ENCODE measurements around the gene TFEB.

TFEB gene

GRCh38 chr6:41746107-41746506 lies 10.7 kb upstream of the TFEB start:
- TF ChIP-seq CTCF (IDR thresholded peaks at IDR 0.05; ENCODE audit: control insufficient read depth, insufficient read depth, low read depth, low read length, missing control alignments): no peak
- no peak overlapping the region for H3K4me3 ChIP-seq (ENCODE audit: control insufficient read depth, low read depth, low read length)
- no peak for DNase-seq (ENCODE audit: low read depth)

- DNase-seq (ENCODE audit: low read depth): no peak
- TF ChIP-seq CTCF (IDR thresholded peaks at IDR 0.05; ENCODE audit: control insufficient read depth, insufficient read depth, low read depth, low read length, missing control alignments): no peak
- no peak overlapping the region for H3K4me3 ChIP-seq (ENCODE audit: control insufficient read depth, low read depth, low read length)
Measured at GRCh38 chr6:41744236-41744787, 8.9 kb upstream of the TFEB start.

- H3K4me3 ChIP-seq (ENCODE audit: control insufficient read depth, low read depth, low read length): no peak overlapping the region
- no peak for DNase-seq (ENCODE audit: low read depth)
- TF ChIP-seq CTCF (IDR thresholded peaks at IDR 0.05; ENCODE audit: control insufficient read depth, insufficient read depth, low read depth, low read length, missing control alignments): no peak
Measured at GRCh38 chr6:41743406-41744235, 8.2 kb upstream of the TFEB start.

- TF ChIP-seq CTCF (IDR thresholded peaks at IDR 0.05; ENCODE audit: control insufficient read depth, insufficient read depth, low read depth, low read length, missing control alignments): no peak
- no peak overlapping the region for H3K4me3 ChIP-seq (ENCODE audit: control insufficient read depth, low read depth, low read length)
- no peak for DNase-seq (ENCODE audit: low read depth)
Measured at GRCh38 chr6:41741625-41742490, 6.5 kb upstream of the TFEB start.

GRCh38 chr6:41740366-41741162 lies 5.2 kb upstream of the TFEB start:
- H3K4me3 ChIP-seq (ENCODE audit: control insufficient read depth, low read depth, low read length): no peak overlapping the region
- no peak for DNase-seq (ENCODE audit: low read depth)
- no peak for TF ChIP-seq CTCF (IDR thresholded peaks at IDR 0.05; ENCODE audit: control insufficient read depth, insufficient read depth, low read depth, low read length, missing control alignments)

- no peak for DNase-seq (ENCODE audit: low read depth)
Measured at GRCh38 chr6:41739041-41739440, 3.6 kb upstream of the TFEB start.

More at GRCh38 chr6:41739041-41739440, 3.6 kb upstream of the TFEB start:
- no peak overlapping the region for H3K4me3 ChIP-seq (ENCODE audit: control insufficient read depth, low read depth, low read length)
- no peak for TF ChIP-seq CTCF (IDR thresholded peaks at IDR 0.05; ENCODE audit: control insufficient read depth, insufficient read depth, low read depth, low read length, missing control alignments)

Data from AG09309 (cell line).